ENCODE results near the gene KLF13. TPM values are rescaled to one million over a fixed set of nuclear protein-coding genes. Genes with fewer than 3 reads are reported as not detected.

KLF13 gene
- total RNA-seq, 2 experiments from 2014 or later = 134 to 145 TPM

DNA sequence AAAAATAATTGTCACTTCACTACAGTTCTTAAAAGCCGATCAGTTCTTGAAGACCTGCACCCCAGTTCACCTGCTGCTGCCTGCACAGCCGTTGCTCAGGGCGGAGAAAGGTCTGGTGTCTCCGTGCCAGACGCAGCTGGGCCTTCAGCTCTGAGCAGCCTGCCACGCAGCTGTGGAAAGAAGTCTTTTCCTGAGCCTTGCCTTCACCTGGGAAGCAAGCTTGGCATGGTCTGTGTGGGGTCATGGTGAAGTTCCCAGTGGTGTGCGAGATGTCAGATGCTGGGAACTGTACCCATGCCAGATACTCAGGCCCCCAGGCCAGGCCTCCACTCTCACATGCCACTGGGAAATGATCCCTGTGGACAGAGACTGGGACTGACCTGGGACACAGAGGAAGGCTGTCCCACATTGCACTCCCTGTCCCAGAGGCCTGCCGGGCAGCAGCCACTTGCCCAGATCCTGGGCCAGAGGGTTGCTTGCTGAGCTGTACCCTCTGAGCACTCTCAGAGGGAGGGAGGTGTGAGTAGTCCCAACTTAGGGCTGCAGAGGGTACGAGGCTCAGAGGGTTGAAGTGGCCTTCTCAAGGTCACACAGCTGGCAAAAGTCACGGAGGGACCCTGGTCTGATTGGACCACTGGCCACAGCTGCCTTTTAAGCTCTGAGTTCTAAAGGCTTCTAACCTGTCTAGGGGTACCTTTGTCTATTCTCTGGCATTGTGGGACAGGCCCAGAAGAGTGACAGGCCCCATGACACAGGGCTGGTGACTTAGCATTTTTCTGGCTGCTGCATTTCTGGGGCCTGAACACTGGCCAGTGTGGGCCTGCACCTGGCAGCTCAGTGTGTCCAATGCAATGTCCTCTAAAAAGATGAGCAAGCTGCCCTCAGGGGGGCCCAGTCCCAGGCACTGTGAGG, 55.4 kb downstream of the KLF13 start:
- H3K9me3 Mint-ChIP-seq = no peaks in the 10 kb centered on the region
- intact Hi-C loops (cut with micrococcal nuclease) = no loop called here
- no peak overlapping the region for H3K27ac Mint-ChIP-seq
- POLR2A ChIA-PET = interaction anchor here (1.0 to 1.4 kb wide), 2 partner anchors 35 to 53 kb away, joined by 4 read pairs; no protein-coding TSS in a partner anchor
- no peak overlapping the region for H3K4me3 Mint-ChIP-seq
- no peaks in the 10 kb centered on the region for H3K27me3 Mint-ChIP-seq
- H3K36me3 Mint-ChIP-seq = peaks cover 31% of the 10 kb centered on the region
- DNase-seq = no peak
- CTCF ChIA-PET = interaction anchor here (1.6 to 1.7 kb wide), 2 partner anchors 10 to 14 kb away, joined by 5 read pairs; no protein-coding TSS in a partner anchor
- peaks cover 20% of the 10 kb centered on the region for H3K4me1 Mint-ChIP-seq (ENCODE audit: low read depth)

DNA sequence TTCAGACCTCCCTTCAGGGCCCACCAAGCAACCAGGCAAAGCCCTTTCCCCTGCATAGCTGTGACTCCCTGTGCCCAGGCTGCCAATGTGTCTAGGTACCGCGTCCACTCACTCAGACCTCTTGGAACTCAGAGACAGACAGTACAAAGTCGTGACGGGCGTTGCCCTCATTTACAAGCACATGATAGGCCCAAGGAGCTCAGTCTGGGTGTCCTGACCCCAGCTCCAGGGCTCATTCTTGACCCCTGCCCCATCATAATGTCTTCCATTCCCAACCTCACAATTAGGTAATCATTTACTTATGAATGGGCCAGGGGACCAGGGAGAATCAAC, 56.0 kb downstream of the KLF13 start:
- Mint-ChIP-seq H3K4me1 (ENCODE audit: low read depth) (peaks cover 26% of the 10 kb centered on the region), H3K36me3 (peaks cover 31% of the 10 kb centered on the region), H3K27me3 (no peaks in the 10 kb centered on the region), H3K27ac (no peak overlapping the region), H3K9me3 (no peaks in the 10 kb centered on the region), H3K4me3 (no peak overlapping the region)
- ChIA-PET CTCF (interaction anchor here (1.6 kb wide), 1 partner anchor 9 kb away, joined by 5 read pairs; no protein-coding TSS in a partner anchor), POLR2A (interaction anchor here (1.0 kb wide), 1 partner anchor 52 kb away, joined by 4 read pairs; no protein-coding TSS in a partner anchor)
- intact Hi-C loops (cut with micrococcal nuclease) = no loop called here
- DNase-seq = no peak

DNA sequence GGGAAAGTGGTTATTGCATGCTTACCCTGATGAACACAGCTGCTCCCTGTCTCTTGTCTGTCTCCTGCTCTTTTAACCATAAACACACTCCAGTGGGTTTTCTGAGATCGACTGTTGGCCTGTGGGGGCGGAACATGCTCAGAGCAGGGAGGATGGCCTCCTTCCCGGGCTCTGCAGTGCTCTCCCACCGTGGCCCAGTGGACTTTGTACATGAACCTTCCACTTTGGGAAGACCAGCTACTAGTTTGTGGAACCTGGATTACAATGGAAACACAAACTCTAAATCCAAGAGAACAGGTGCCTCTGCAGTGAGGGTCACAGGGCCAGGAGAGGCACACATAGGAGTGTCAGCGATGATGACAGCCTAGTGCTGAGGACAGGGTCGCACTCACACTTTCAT, 56.5 kb downstream of the KLF13 start:
- POLR2A ChIA-PET = interaction anchor here (1.0 kb wide), 1 partner anchor 52 kb away, joined by 4 read pairs; no protein-coding TSS in a partner anchor
- Mint-ChIP-seq H3K9me3 (no peaks in the 10 kb centered on the region), H3K36me3 (peaks cover 29% of the 10 kb centered on the region), H3K4me1 (ENCODE audit: low read depth) (peaks cover 29% of the 10 kb centered on the region), H3K4me3 (no peak overlapping the region), H3K27me3 (no peaks in the 10 kb centered on the region), H3K27ac (peak overlapping the region; percentile 23)
- CTCF ChIA-PET = no interaction called here
- intact Hi-C loops (cut with micrococcal nuclease) = no loop called here
- no peak for DNase-seq

DNA sequence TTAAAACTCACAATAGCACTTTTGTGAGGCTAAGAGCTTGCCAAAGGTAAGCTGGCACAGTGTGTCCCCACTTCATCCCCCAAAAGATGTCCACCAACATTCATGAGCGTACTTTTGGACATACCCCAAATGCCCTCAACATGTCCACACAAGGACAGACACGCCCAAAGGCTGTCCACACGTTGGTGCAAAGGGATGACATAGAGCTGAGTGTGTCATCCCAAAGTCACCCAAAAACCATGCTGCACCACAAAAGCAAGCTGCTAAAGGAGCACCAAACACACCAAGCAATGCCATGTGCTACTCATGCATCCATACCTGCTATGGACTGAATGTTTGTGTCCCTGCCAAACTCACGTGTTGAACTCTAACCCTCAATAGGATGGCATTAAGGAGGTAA, 57.9 kb downstream of the KLF13 start:
- intact Hi-C loops (cut with micrococcal nuclease) = no loop called here
- Mint-ChIP-seq H3K27me3 (no peaks in the 10 kb centered on the region), H3K9me3 (no peaks in the 10 kb centered on the region), H3K4me1 (ENCODE audit: low read depth) (peaks cover 41% of the 10 kb centered on the region), H3K27ac (peak overlapping the region; percentile 10), H3K4me3 (no peak overlapping the region), H3K36me3 (peaks cover 15% of the 10 kb centered on the region)
- POLR2A ChIA-PET = interaction anchor here (1.0 kb wide), 1 partner anchor 108 kb away, joined by 3 read pairs; no protein-coding TSS in a partner anchor
- CTCF ChIA-PET = interaction anchor here (1.5 kb wide), 1 partner anchor 104 kb away, joined by 6 read pairs; no protein-coding TSS in a partner anchor
- DNase-seq = no peak

DNA sequence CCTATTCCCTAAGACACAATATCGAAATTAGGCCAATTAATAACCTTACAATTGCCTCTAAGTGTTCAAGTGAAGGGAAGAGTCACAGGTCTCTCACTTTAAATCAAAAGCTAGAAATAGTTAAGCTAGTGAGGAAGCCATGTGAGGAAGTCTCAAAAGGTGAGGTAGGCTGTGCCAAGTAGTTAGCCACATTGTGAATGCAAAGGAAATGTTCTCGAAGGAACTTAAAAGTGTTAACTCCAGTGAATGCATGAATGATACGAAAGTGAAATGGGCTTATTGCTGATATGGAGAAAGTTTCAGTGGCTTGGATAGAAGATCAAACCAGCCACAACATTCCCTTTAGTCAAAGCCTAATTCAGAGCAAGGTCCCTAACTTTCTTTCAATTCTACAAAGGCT, 59.1 kb downstream of the KLF13 start:
- Mint-ChIP-seq H3K9me3 (peaks cover 5% of the 10 kb centered on the region), H3K4me1 (ENCODE audit: low read depth) (peaks cover 46% of the 10 kb centered on the region), H3K4me3 (no peak overlapping the region), H3K36me3 (peaks cover 8% of the 10 kb centered on the region), H3K27ac (peak overlapping the region; percentile 25), H3K27me3 (no peaks in the 10 kb centered on the region)
- intact Hi-C loops (cut with micrococcal nuclease) = no loop called here
- no peak for DNase-seq
- POLR2A ChIA-PET = no interaction called here
- CTCF ChIA-PET = interaction anchor here (0.6 to 1.2 kb wide), 5 partner anchors 8 to 103 kb away, joined by 4 to 7 read pairs (median 5); no protein-coding TSS in a partner anchor

DNA sequence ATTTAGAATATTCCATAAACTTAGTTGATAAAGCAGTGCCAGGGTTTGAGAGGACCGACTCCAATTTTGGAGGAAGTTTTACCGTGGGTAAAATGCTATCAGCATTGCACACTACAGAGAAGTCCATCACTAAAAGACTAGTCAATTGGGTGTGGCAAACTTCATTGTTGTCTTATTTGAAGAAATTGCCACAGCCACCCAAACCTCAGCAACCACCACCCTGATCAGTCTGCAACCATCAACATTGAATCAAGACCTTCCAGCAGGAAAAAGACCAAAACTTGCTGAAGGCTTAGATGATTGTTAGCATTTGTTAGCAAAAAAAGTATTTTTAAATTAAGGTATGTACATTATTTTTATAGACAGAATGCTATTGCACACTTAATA, 60.5 kb downstream of the KLF13 start:
- peak; percentile 38 for DNase-seq
- no peaks in the 10 kb centered on the region for H3K27me3 Mint-ChIP-seq
- H3K4me3 Mint-ChIP-seq = no peak overlapping the region
- peaks cover 48% of the 10 kb centered on the region for H3K4me1 Mint-ChIP-seq (ENCODE audit: low read depth)
- POLR2A ChIA-PET = no interaction called here
- no peaks in the 10 kb centered on the region for H3K36me3 Mint-ChIP-seq
- no peak overlapping the region for H3K27ac Mint-ChIP-seq
- intact Hi-C loops (cut with micrococcal nuclease) = no loop called here
- CTCF ChIA-PET = no interaction called here
- peaks cover 5% of the 10 kb centered on the region for H3K9me3 Mint-ChIP-seq

DNA sequence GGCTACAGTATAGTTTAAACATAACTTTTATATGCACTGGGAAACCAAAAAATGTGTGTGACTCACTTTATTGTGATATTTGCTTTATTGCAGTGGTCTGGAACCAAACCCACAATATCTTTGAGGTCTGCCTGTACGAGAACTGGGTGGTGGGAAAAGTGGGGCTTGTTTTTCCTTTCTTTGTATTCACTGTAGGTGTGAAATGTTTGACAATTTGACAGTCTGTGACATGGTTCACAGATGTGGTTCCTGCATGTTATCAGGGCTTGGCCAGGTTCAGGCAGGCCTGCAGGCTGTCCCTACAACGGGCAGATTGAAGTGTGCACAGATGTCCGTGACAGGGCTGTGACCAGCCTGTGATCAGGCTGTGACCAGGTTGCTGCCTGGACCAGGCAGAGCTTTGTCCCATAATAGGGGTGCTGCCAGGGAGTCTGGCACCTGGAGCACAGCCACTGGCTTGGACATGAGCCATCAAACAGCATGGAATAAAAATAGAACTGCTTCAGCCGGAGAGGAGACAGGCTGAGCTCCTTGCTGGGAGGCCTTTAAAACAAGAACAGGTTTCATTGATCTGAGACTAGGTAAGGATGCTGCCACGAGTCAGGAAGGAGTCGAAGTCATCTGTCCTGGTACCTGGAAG, 61.0 kb downstream of the KLF13 start:
- ChIA-PET POLR2A (no interaction called here), CTCF (interaction anchor here (0.6 kb wide), 1 partner anchor 47 kb away, joined by 3 read pairs; no protein-coding TSS in a partner anchor)
- Mint-ChIP-seq H3K36me3 (no peaks in the 10 kb centered on the region), H3K27me3 (no peaks in the 10 kb centered on the region), H3K4me3 (no peak overlapping the region), H3K9me3 (peaks cover 5% of the 10 kb centered on the region), H3K27ac (peak overlapping the region; percentile 50), H3K4me1 (ENCODE audit: low read depth) (peaks cover 49% of the 10 kb centered on the region)
- intact Hi-C loops (cut with micrococcal nuclease) = no loop called here
- DNase-seq = peak; percentile 41

DNA sequence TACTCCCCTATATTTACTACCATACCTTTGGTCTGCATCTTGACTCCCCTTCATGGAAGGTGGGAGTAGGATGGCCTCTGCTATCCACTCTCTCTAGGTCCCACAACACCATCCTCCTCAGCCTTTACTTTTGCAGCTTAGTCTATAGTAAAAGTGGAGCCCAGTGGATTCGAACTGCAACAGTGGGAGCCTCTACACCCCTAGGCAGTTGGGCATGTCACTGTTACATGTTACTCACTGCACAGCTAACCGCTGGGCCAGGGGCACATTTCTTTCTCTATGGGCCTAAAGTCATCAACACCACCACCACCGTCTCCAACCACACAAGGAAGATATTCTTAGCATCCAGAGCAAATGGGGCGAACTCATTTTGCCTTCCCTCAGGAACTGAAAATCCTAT, 62.9 kb downstream of the KLF13 start:
- Mint-ChIP-seq H3K4me1 (ENCODE audit: low read depth) (peaks cover 50% of the 10 kb centered on the region), H3K4me3 (no peak overlapping the region), H3K27ac (peak overlapping the region; percentile 1), H3K27me3 (no peaks in the 10 kb centered on the region), H3K36me3 (no peaks in the 10 kb centered on the region), H3K9me3 (peaks cover 5% of the 10 kb centered on the region)
- ChIA-PET CTCF (interaction anchor here (1.0 to 1.3 kb wide), 2 partner anchors 39 to 46 kb away, joined by 3 to 4 read pairs; no protein-coding TSS in a partner anchor), POLR2A (interaction anchor here (1.1 to 1.7 kb wide), 2 partner anchors 9 to 45 kb away, joined by 3 to 5 read pairs; no protein-coding TSS in a partner anchor)
- DNase-seq = peak; percentile 9
- intact Hi-C loops (cut with micrococcal nuclease) = no loop called here

DNA sequence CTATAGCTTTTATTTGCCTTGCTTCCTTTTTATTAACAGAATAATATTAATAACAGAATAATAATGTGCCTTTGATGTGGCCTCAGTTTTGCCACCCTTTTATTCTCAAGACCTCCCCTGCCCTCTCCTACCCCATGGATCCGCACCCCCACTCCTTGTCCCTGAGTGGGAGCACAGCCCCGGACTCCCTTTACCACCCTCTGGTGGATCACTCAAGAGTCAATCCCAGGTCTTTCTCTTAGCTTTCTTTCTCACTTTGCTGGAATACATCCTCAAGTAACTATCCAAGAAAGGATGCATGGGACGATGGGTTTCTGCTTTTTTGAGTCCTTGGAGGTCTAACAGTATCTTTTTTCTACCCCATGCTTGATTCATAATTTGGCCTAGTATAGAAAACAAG, 63.4 kb downstream of the KLF13 start:
- H3K27ac Mint-ChIP-seq = no peak overlapping the region
- intact Hi-C loops (cut with micrococcal nuclease) = loop anchor here (5.0 kb wide), 1 partner anchor 43 kb away; no protein-coding TSS in a partner anchor
- H3K27me3 Mint-ChIP-seq = no peaks in the 10 kb centered on the region
- CTCF ChIA-PET = interaction anchor here (1.0 to 1.3 kb wide), 2 partner anchors 38 to 45 kb away, joined by 3 to 4 read pairs; no protein-coding TSS in a partner anchor
- DNase-seq = no peak
- peaks cover 50% of the 10 kb centered on the region for H3K4me1 Mint-ChIP-seq (ENCODE audit: low read depth)
- peaks cover 5% of the 10 kb centered on the region for H3K9me3 Mint-ChIP-seq
- H3K36me3 Mint-ChIP-seq = no peaks in the 10 kb centered on the region
- POLR2A ChIA-PET = interaction anchor here (1.1 to 1.7 kb wide), 2 partner anchors 8 to 45 kb away, joined by 3 to 5 read pairs; no protein-coding TSS in a partner anchor
- no peak overlapping the region for H3K4me3 Mint-ChIP-seq

DNA sequence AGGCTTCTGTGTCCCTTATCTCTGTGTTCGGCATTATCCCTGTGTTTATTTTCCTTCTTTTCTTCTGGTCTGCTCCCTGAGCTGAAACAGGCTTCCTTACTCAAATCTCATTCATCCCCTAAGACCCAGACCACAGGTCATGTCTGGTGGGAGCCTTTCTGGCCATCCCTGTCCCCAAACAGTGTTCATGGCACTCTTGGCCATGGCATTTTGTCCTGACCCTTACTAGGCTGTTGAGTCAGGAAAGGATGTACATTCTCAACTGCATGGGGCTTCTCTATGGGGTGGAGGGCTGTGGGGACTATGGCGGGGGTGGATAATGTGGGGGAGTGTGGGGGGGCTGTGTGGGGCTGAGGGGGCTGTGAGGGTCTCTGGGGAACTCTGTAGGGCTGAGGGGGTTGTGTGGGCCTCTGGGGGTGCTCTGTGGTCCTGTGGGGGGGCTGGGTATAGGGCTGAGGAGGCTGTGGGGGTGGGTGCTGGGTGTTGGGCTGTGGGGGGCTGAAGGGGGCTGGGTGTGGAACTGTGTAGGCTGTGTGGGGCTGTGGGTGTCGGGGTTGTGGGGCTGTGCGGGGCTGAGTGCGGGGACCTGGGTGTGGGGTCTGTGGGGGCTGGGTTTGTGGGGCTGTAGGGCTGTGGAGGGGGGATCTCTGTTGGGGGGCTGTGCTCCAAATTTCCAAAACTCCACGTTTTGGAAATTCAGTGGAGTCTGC, 64.3 kb downstream of the KLF13 start:
- CTCF ChIA-PET = interaction anchor here (1.8 kb wide), 1 partner anchor 24 kb away, joined by 10 read pairs; no protein-coding TSS in a partner anchor
- Mint-ChIP-seq H3K9me3 (peaks cover 5% of the 10 kb centered on the region), H3K27ac (no peak overlapping the region), H3K4me3 (no peak overlapping the region), H3K4me1 (ENCODE audit: low read depth) (peaks cover 45% of the 10 kb centered on the region), H3K27me3 (no peaks in the 10 kb centered on the region), H3K36me3 (no peaks in the 10 kb centered on the region)
- POLR2A ChIA-PET = no interaction called here
- DNase-seq = no peak
- intact Hi-C loops (cut with micrococcal nuclease) = loop anchor here (5.0 kb wide), 1 partner anchor 44 kb away; no protein-coding TSS in a partner anchor

Measured in activated CD4-positive, alpha-beta memory T cell treated with anti-CD3 and anti-CD28 coated beads for 36 hours (primary cell).